Ammon's horn (tissue), 1 donor: ENCODE measurements around the gene METTL23.

Experiments
- DNase-seq: peaks from one replicate; pipeline ENCODE4 v3.0.0-alpha.2; 2016; ENCODE audit warnings: low spot score

The METTL23 gene

GRCh38 chr17:76726776-76727718 lies at the start of gene METTL23:
METTL23 (plus strand) TSS chr17:76726839; CDS start chr17:76729711, 2,872 bp downstream.
- peak; percentile 64 for DNase-seq

- no peak for DNase-seq
Measured at GRCh38 chr17:76677406-76677805, 49.2 kb upstream of the METTL23 start.

DNA sequence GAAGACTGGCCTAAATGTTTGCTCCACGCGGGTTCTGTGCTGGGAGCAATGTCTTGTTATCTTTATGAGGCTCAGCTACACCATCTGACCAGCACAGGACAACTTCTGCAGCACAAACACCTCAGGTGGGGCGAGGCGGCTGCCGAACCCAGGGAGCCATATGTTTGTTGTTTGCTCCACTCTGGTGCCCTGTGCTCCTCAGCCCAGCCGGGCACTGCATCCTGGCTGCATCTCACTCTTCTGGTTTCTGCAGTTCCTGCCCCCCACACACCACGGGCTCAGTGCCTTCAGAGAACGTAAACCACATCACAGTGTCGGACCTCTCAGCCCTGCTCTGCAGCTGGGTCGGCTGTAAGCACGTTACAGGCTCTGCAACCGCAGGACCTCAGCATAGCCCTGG lies 48.3 kb upstream of the METTL23 start:
- DNase-seq, result no peak

GRCh38 chr17:76679239-76679638 lies 47.4 kb upstream of the METTL23 start:
- no peak for DNase-seq

- peak; percentile 84 for DNase-seq
Measured at GRCh38 chr17:76681222-76682137, 45.2 kb upstream of the METTL23 start.

DNA sequence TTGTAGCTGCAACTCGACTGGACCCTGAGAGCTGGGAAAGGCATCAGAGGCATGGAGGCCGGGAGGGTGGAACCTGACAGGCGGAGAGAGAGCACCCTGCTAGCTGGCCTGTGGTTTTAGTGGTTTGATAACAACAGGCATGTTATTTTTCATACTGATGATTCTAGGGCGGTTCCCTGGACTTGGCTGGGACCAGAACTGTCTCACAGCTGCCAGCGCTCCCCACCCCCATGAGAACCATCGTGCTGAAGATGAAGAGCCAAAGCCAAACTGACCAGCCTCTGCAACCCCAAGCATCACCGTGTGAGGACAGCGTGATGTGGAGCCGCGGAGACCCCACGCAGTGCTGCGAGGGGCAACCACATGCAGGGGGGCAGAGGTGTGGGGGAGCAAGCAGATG lies 44.3 kb upstream of the METTL23 start:
- no peak for DNase-seq

DNA sequence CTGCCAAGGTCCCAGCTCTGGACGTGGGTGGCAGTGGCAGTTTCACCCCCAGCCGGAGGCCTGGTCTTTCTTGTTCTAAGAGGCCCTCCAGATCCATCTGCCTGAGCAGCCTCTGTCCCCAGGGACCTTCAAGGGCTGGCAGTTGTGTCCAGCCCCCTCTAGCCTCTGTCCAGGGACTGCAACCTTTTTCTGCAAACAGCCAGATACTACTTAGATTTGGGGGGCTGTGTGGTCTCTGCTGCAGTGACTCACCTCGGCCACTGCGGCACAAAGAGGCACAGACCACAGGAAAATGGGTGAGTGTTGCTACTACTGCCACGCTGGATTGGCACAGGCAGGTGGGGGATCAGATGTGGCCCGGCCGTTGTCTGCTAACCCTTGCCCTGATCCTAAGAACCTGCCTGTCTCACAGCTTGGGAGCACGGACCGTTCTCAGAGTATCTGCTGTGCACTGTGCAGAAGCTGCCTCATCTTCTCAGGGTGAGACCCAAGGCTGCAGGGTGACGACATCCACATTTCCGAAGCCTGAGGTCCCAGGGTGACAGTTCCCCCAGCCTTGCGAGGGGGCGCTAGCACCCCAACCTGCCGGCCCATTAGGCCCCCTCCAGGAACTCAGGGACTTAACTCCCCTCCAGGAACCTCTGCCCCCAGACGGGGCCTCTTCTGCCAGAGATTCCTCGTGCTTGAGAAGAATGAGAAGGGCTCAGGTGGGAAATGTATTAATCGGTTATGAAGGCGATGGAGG lies 43.5 kb upstream of the METTL23 start:
- DNase-seq, result no peak

DNA sequence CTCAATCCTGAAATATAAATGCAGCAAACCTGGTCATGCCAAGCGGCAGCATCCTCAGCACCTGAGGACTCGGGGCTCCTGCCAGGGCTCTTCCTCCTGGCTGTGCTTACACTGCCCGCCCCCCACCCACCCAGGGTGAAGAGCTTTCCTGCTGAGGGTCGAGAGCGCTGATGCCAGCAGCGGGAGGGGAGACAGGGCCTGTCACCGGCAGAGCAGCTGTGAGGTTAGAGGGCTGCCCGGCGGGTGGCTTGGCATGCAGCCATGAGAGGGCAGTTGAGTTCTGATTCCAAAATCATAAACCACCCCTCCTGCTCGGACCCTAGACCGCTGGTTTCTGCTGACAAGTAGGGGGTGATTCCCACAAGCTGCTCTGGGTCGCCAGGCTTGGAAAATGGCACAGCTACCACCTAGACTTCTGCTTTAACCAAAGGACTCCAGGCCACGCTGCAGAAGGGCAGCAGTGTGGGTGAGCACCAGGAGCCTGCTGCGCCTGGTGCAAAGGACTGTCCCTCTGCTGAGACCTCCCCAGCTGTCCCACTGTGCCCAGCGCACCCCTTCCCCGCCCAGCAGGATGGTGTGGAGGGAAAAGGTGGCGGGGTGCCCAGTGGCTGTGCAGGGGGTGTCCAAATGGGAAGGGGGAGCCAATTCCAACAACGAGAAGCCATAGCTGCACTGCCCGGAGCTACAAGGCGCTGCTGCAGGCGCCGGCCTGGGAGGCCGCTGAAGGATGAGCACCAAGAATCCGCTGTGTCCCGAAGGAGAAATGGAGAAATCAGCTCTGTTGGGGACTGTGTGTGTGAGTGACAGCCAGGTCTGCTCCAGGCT lies 42.5 kb upstream of the METTL23 start:
- no peak for DNase-seq

GRCh38 chr17:76684756-76685155 lies 41.9 kb upstream of the METTL23 start:
- DNase-seq, result no peak

DNA sequence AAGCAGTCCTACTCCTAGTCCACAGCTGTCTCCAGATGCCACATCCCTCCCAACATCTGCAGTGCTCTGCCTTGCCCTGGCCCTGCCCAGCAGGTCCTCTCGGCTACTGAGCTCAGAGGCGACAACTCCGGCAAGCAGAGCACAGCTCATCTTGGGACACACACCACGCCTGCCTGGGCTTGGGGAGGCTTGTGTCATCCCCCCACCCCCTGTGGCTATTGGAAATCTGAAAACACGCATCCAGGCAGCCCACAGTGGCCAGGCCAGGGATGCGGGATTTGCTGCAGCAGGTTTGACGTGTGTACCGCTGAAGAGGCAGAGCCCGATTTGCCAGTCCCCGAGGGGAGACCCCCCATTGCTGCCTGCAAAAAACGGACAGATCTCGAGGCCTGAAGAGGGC lies 41.3 kb upstream of the METTL23 start:
- DNase-seq, result no peak

GRCh38 chr17:76685846-76686245 lies 40.8 kb upstream of the METTL23 start:
- no peak for DNase-seq

DNA sequence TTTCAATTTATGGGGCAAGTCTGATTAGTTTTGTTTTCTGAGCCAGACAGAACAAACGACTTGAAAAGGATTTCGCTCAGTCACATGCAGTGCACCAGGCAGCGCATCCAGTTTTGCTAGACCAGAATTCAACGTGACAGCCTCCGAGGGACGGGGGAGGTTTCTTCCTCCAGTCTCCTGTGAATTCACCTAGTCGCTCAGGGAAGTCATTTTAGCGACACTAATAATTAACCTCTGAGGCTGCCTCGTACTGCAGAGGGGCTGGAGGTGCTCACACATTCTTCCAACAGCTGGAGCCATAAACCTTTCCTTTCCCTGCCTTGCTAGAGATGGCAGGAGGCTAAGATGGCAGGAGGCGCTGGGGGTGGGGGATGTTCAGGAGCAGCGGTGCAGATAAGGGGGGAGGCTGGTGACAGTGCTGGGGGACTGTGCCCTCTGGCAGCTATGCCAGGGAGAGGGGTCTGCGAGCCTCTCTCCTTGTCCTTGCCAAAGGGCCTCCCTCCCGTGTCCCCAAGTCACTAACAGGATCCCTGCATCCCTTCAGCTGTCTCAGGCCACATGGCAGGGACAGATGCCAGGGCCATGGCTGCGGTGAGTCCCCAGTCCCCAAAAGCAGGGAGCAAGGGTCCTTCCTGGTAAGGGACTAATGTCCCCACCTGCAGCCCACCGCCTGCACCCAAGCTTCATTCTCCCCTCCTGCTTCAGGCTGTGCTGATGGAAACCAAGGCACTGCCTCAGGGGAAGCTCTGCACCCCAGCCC lies 39.9 kb upstream of the METTL23 start:
- DNase-seq, result no peak

GRCh38 chr17:76687298-76688164 lies 39.1 kb upstream of the METTL23 start:
- DNase-seq, result no peak

DNA sequence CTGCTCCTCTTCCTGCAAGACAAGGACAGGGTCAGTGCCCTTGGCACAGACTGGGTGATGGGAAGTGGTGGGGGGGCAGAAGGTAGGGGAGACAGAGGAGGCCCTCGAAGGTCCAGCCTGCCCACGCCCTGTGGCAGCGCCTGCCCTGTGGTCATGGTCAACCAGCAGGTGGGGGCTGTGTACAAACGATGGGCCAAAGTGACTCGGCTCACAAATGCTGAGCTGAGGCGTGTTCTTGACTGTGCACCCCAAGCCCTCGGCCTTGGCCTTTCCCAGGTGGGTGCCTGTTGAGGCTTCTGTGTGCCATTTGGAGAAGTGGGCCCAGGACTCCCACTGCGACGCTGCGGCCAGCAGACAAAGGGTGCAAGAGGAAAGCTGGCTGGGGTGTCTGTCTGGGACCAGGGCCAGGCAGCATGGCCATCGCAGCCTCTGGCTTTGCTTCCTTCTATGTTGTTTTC lies 38.4 kb upstream of the METTL23 start:
- DNase-seq, result no peak

- DNase-seq, result no peak
Measured at GRCh38 chr17:76689859-76690258, 36.8 kb upstream of the METTL23 start.

DNA sequence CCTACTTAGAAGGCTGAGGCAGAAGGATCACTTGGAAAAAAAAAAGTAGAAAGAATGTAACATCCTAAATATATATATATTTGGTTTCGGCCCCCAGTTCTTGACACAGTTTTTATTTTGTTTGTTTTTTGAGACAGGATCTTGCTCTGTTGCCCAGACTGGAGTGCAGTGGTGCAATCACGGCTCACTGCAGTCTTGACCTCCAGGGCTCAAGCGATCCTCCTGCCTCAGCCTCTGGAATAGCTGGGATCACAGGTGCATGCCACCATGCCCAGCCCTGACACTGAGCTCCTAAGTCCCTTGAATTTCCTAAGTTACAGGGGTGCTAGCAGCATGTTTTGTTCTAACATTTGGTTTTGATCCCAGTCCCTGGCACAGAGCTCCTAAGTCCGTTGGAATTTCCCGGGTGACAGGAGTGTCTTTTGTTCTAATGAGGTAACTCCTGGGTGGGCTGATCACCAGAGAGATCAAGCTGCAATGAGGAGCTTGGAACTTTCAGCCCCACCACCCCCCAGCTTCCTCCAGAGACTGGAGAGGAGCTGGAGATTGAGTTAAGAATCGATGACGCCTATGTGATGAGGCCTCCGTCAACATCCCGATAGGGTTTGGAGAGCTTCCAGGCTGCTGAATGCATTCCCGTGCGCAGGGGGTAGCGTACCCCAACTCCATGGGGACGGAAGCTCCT lies 35.9 kb upstream of the METTL23 start:
- DNase-seq, result no peak

- DNase-seq, result no peak
Measured at GRCh38 chr17:76691379-76692191, 35.1 kb upstream of the METTL23 start.
